Neural progenitor cell (in vitro differentiated cells): ENCODE results near the gene MYADM. TPM values are rescaled to one million over a fixed set of nuclear protein-coding genes. Genes with fewer than 3 reads are reported as not detected.
A peak's percentile ranks its signal among the peaks of the same experiment; 100 is the strongest.

Experiments
- DNase-seq: peaks from one replicate; pipeline ENCODE4 v3.0.0-alpha.2; 2016; ENCODE audit warnings: low spot score
- H2AFZ ChIP-seq: fragments of 200-600 bp; sonication (generic); replicated peaks from 2 replicates; pipeline ENCODE4 v1.6.1; 2016; ENCODE audit warnings: antibody characterized with exemption
- H3F3A ChIP-seq: fragments of 200-600 bp; sonication (generic); 2 replicates; pipeline ENCODE4 v1.6.1; 2016; ENCODE audit warnings: antibody characterized with exemption, low read depth
- H3K27ac ChIP-seq: fragments of 200-600 bp; sonication (generic); 2 replicates; pipeline ENCODE4 v1.5.1; 2016; ENCODE audit warnings: mild to moderate bottlenecking
- H3K27me3 ChIP-seq: fragments of 200-600 bp; sonication (generic); 2 replicates; pipeline ENCODE4 v1.6.1; 2016; ENCODE audit warnings: mild to moderate bottlenecking, moderate library complexity
- H3K36me3 ChIP-seq: fragments of 200-600 bp; sonication (generic); 2 replicates; pipeline ENCODE4 v1.5.1; 2016
- H3K4me1 ChIP-seq: fragments of 200-600 bp; sonication (generic); 2 replicates; pipeline ENCODE4 v1.6.1; 2016; ENCODE audit warnings: mixed run types
- H3K4me2 ChIP-seq: fragments of 200-600 bp; sonication (generic); 2 replicates; pipeline ENCODE4 v1.6.1; 2016
- H3K4me3 ChIP-seq: fragments of 200-600 bp; sonication (generic); 2 replicates; pipeline ENCODE4 v1.5.1; 2016
- H3K79me2 ChIP-seq: fragments of 200-600 bp; sonication (generic); 2 replicates; pipeline ENCODE4 v1.6.1; 2016; ENCODE audit warnings: low read depth
- H3K9ac ChIP-seq: fragments of 200-600 bp; sonication (generic); 2 replicates; pipeline ENCODE4 v1.6.1; 2016
- H3K9me3 ChIP-seq: fragments of 200-600 bp; sonication (generic); 2 replicates; pipeline ENCODE4 v1.5.1; 2016; ENCODE audit warnings: low read depth
- H4K20me1 ChIP-seq: fragments of 200-600 bp; sonication (generic); 2 replicates; pipeline ENCODE4 v1.6.1; 2016; ENCODE audit warnings: low read depth
- H3K27ac Mint-ChIP-seq: 3 replicates; pipeline ENCODE4 v1.8.0; 2021; ENCODE audit warnings: mixed read lengths
- H3K27me3 Mint-ChIP-seq: 2 replicates; pipeline ENCODE4 v1.8.0; 2022; ENCODE audit warnings: low read depth, mild to moderate bottlenecking, inconsistent platforms, moderate library complexity, mixed read lengths; ENCODE audit not compliant: insufficient read depth
- H3K36me3 Mint-ChIP-seq: 3 replicates; pipeline ENCODE4 v1.8.0; 2021; ENCODE audit warnings: mixed read lengths
- H3K4me1 Mint-ChIP-seq: 3 replicates; pipeline ENCODE4 v1.8.0; 2021; ENCODE audit warnings: mixed read lengths
- H3K4me3 Mint-ChIP-seq: 3 replicates; pipeline ENCODE4 v1.8.0; 2021; ENCODE audit warnings: mild to moderate bottlenecking, moderate library complexity, mixed read lengths
- H3K9me3 Mint-ChIP-seq: 3 replicates; pipeline ENCODE4 v1.8.0; 2020; ENCODE audit warnings: mixed read lengths
- EZH2 ChIP-seq: fragments of 200-600 bp; sonication (generic); IDR thresholded peaks from 2 replicates; pipeline ENCODE4 v1.6.1; 2017; ENCODE audit warnings: antibody characterized with exemption, mild to moderate bottlenecking, moderate library complexity
- EZH2phosphoT487 ChIP-seq: fragments of 200-600 bp; sonication (generic); IDR thresholded peaks from 2 replicates; pipeline ENCODE4 v1.6.1; 2017; ENCODE audit warnings: antibody characterized with exemption
- total RNA-seq: library from RNA; depleted of rRNA; stranded (reverse); fragments of >200 nt; gene quantifications from 2 replicates; pipeline ENCODE4 v1.2.3, GENCODE V29; 2015; ENCODE audit warnings: low replicate concordance
- TF ChIP-seq, protein P1 (sequence below): fragments of 200-600 bp; sonication (generic); IDR thresholded peaks from 2 replicates; pipeline ENCODE4 v1.5.1; 2017; ENCODE audit warnings: antibody characterized with exemption, mild to moderate bottlenecking

The MYADM gene
- total RNA-seq, 1 donor from 2014 or later = 11.5 TPM

DNA sequence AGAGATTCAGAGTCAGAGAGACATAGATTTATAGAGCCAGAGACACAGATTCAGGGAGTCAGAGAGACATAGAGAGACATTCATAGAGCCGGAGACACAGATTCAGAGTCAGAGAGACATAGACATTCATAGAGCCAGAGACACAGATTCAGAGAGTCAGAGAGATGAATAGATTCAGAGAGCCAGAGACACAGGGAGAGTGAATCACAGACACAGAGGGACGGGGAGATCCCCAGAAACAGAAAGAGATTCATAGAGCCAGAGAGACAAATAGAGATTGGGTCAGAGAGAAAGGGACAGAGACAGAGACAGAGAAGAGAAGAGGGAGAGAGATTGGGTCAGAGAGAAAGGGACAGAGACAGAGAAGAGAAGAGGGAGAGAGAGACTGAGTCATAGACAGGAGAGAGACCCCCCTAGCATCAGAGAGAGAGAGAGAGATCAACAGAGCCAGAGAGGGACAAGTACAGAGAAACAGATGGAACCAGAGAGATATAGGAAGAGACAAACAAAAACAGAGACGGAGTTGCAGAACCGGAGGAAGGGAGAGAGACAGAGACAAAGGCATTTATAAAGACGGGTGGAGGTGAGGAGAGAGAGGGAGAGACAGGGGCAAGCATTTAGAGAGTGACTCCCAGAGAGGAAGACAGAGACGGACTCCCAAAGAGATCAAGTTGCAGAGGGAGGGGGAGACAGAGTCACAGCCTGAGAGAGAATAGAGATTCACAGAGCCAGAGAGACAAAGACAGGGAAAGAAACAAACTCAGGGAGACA is 13.2 kb downstream of the MYADM start:
- Histone ChIP-seq H3K4me1 (peaks cover 25% of the 10 kb centered on the region), H3K4me2 (peak overlapping the region; percentile 90), H4K20me1 (no peaks in the 10 kb centered on the region), H3K36me3 (no peaks in the 10 kb centered on the region), H3K4me3 (peak overlapping the region; percentile 66), H3K27ac (no peak overlapping the region), H3K9me3 (no peaks in the 10 kb centered on the region), H3K27me3 (peaks cover 36% of the 10 kb centered on the region), H3K79me2 (no peaks in the 10 kb centered on the region), H3F3A (peaks cover 35% of the 10 kb centered on the region), H3K9ac (no peak overlapping the region), H2AFZ (no peak overlapping the region)
- Mint-ChIP-seq H3K4me3 (no peak overlapping the region), H3K4me1 (peaks cover 26% of the 10 kb centered on the region), H3K27ac (no peak overlapping the region), H3K27me3 (peaks cover 6% of the 10 kb centered on the region), H3K36me3 (peaks cover 5% of the 10 kb centered on the region), H3K9me3 (no peaks in the 10 kb centered on the region)
- TF ChIP-seq, protein P1, sequence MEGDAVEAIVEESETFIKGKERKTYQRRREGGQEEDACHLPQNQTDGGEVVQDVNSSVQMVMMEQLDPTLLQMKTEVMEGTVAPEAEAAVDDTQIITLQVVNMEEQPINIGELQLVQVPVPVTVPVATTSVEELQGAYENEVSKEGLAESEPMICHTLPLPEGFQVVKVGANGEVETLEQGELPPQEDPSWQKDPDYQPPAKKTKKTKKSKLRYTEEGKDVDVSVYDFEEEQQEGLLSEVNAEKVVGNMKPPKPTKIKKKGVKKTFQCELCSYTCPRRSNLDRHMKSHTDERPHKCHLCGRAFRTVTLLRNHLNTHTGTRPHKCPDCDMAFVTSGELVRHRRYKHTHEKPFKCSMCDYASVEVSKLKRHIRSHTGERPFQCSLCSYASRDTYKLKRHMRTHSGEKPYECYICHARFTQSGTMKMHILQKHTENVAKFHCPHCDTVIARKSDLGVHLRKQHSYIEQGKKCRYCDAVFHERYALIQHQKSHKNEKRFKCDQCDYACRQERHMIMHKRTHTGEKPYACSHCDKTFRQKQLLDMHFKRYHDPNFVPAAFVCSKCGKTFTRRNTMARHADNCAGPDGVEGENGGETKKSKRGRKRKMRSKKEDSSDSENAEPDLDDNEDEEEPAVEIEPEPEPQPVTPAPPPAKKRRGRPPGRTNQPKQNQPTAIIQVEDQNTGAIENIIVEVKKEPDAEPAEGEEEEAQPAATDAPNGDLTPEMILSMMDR = no peak
- TF ChIP-seq EZH2 (no peak), EZH2phosphoT487 (no peak)
- peak; percentile 28 for DNase-seq

DNA sequence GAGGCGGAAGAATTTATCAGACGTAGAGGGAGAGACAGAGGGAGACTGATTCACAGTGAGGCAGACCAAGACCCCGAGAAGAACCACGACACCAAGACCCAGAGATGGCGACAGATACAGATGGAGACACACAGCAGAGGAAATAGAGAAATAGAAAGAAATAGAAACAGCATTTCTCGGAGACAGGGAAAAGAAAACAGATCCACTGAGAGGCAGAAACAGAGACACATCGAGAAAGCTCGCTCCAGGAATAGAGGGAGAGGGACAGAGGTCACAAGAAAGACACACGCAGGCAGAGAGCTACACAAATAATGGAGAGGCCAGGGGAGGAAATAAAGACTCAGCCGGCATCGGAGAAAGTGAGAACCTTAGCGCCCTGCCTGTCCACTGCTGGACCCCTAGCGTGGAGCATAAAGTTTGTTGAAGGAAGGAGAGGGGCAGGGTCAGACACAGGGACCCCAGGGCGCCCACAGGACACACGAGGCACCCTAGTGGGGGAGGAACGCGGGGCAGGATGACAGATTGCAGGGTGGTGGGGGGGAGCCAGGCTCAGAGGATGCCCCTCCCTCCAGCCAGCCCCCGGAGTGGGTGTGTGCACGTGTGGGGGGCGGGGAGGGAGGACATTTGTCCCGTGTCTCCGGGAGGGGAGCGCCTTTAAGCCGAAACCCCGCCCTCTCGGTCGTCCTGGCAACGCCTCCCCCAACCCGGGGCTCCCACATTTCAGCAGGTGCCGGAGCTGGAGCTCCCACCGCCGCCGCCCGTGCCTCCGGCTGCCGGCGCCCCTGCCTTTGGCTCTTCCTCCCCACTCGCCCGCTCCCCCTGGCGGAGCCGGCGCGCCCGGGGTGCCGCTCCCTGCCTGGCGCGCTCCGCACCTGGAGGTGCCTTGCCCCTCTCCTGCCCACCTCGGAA is 14.1 kb downstream of the MYADM start, which contains the start of gene PRKCG:
PRKCG (plus strand) TSS at position 716 of the 909 bp plus-strand sequence. CDS start 298 bp downstream, outside the sequence.
- TF ChIP-seq EZH2 = no peak
- TF ChIP-seq, protein P1 = peak; percentile 54
- Mint-ChIP-seq H3K27me3 (peaks cover 7% of the 10 kb centered on the region), H3K4me3 (peak within 1 kb of the TSS; percentile 87), H3K4me1 (peaks cover 26% of the 10 kb centered on the region), H3K9me3 (no peaks in the 10 kb centered on the region), H3K36me3 (peaks cover 2% of the 10 kb centered on the region), H3K27ac (peak within 1 kb of the TSS; percentile 14)
- H3K4me3 ChIP-seq = peak within 1 kb of the TSS; percentile 66
- peaks cover 36% of the 10 kb centered on the region for H3K27me3 ChIP-seq
- H4K20me1 ChIP-seq = no peaks in the 10 kb centered on the region
- H3K27ac ChIP-seq = no peak within 1 kb of the TSS
- H3K4me2 ChIP-seq = peak within 1 kb of the TSS; percentile 90
- H3K4me1 ChIP-seq = peaks cover 25% of the 10 kb centered on the region
- H3K9ac ChIP-seq = no peak within 1 kb of the TSS
- no peaks in the 10 kb centered on the region for H3K36me3 ChIP-seq
- DNase-seq = peak; percentile 87
- no peaks in the 10 kb centered on the region for H3K9me3 ChIP-seq
- peaks cover 35% of the 10 kb centered on the region for H3F3A ChIP-seq
- no peaks in the 10 kb centered on the region for H3K79me2 ChIP-seq
- H2AFZ ChIP-seq = peak within 1 kb of the TSS; percentile 48

DNA sequence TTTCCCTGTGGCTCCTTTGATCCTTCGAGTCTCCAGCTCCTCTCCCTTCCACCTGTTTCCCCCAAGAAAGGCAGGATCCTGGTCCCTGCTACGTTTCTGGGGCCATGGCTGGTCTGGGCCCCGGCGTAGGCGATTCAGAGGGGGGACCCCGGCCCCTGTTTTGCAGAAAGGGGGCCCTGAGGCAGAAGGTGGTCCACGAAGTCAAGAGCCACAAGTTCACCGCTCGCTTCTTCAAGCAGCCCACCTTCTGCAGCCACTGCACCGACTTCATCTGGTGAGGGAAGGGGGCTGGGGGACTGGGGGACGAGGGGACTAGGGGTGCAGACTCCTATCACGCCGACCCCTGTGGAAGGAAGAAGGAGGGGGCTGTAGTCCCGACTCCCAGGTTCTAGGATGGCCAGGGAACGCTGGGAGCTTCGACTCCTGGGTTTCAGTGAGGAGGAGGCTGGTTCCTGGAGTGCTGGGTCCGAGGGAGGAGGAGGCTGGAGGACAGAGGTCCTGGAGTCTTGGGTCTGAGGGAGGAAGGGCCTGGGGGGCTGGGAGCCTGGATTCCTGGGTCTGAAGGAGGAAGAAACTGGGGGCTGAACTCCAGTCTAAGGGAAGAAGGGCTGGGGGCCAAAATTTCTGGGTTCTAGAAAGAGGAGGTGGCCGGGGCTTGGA is 14.8 kb downstream of the MYADM start:
- peak overlapping the region; percentile 48 for H2AFZ ChIP-seq
- DNase-seq = no peak
- H3K9ac ChIP-seq = no peak overlapping the region
- peak overlapping the region; percentile 14 for H3K27ac Mint-ChIP-seq
- H3K36me3 ChIP-seq = no peaks in the 10 kb centered on the region
- H3K4me3 ChIP-seq = peak overlapping the region; percentile 66
- H3K9me3 ChIP-seq = no peaks in the 10 kb centered on the region
- peaks cover 27% of the 10 kb centered on the region for H3F3A ChIP-seq
- H3K4me1 ChIP-seq = peaks cover 25% of the 10 kb centered on the region
- H3K4me3 Mint-ChIP-seq = peak overlapping the region; percentile 87
- peak overlapping the region; percentile 90 for H3K4me2 ChIP-seq
- H3K27me3 ChIP-seq = peaks cover 36% of the 10 kb centered on the region
- peaks cover 5% of the 10 kb centered on the region for H3K27me3 Mint-ChIP-seq
- H3K36me3 Mint-ChIP-seq = no peaks in the 10 kb centered on the region
- no peaks in the 10 kb centered on the region for H3K9me3 Mint-ChIP-seq
- no peaks in the 10 kb centered on the region for H4K20me1 ChIP-seq
- no peaks in the 10 kb centered on the region for H3K79me2 ChIP-seq
- H3K27ac ChIP-seq = no peak overlapping the region
- peaks cover 27% of the 10 kb centered on the region for H3K4me1 Mint-ChIP-seq
- TF ChIP-seq EZH2phosphoT487 (peak; percentile 31), EZH2 (no peak)
